ENCODE data around the gene EFCAB11.

The EFCAB11 gene

GRCh38 chr14:89956661-89957009 is 2.1 kb upstream of the EFCAB11 start:
- no peak for DNase-seq (ENCODE audit: low spot score)

- DNase-seq (ENCODE audit: low spot score): peak; percentile 97
Measured at GRCh38 chr14:89955745-89956660, 1.5 kb upstream of the EFCAB11 start, which contains the start of gene TDP1. Gene TDP1 (plus strand): TSS chr14:89955927. CDS start chr14:89963115, 7,188 bp downstream.

GRCh38 chr14:89955022-89955744 is 653 bp upstream of the EFCAB11 start:
- no peak for DNase-seq (ENCODE audit: low spot score)

- DNase-seq (ENCODE audit: low spot score): no peak
Measured at GRCh38 chr14:89953602-89954001, 928 bp downstream of the EFCAB11 start.

- DNase-seq (ENCODE audit: low spot score): no peak
Measured at GRCh38 chr14:89952576-89952975, 2.0 kb downstream of the EFCAB11 start.

- DNase-seq (ENCODE audit: low spot score): no peak
Measured at GRCh38 chr14:89947344-89947743, 7.2 kb downstream of the EFCAB11 start.

- no peak for DNase-seq (ENCODE audit: low spot score)
Measured at GRCh38 chr14:89941830-89942377, 12.6 kb downstream of the EFCAB11 start.

- DNase-seq (ENCODE audit: low spot score): no peak
Measured at GRCh38 chr14:89936654-89937185, 17.8 kb downstream of the EFCAB11 start.

- no peak for DNase-seq (ENCODE audit: low spot score)
Measured at GRCh38 chr14:89933002-89933401, 21.5 kb downstream of the EFCAB11 start.

- no peak for DNase-seq (ENCODE audit: low spot score)
Measured at GRCh38 chr14:89927186-89927865, 27.2 kb downstream of the EFCAB11 start.

GRCh38 chr14:89926694-89927093 is 27.8 kb downstream of the EFCAB11 start:
- DNase-seq (ENCODE audit: low spot score): no peak

- no peak for DNase-seq (ENCODE audit: low spot score)
Measured at GRCh38 chr14:89924268-89924667, 30.3 kb downstream of the EFCAB11 start.

GRCh38 chr14:89922031-89922907 is 32.3 kb downstream of the EFCAB11 start:
- no peak for DNase-seq (ENCODE audit: low spot score)

GRCh38 chr14:89921346-89921745 is 33.2 kb downstream of the EFCAB11 start:
- DNase-seq (ENCODE audit: low spot score): no peak

- DNase-seq (ENCODE audit: low spot score): no peak
Measured at GRCh38 chr14:89920056-89920455, 34.5 kb downstream of the EFCAB11 start.

GRCh38 chr14:89918721-89919120 is 35.8 kb downstream of the EFCAB11 start:
- no peak for DNase-seq (ENCODE audit: low spot score)

GRCh38 chr14:89915114-89915878 is 39.2 kb downstream of the EFCAB11 start:
- DNase-seq (ENCODE audit: low spot score): peak; percentile 72

GRCh38 chr14:89912667-89913211 is 41.8 kb downstream of the EFCAB11 start:
- DNase-seq (ENCODE audit: low spot score): no peak

GRCh38 chr14:89912221-89912620 is 42.3 kb downstream of the EFCAB11 start:
- no peak for DNase-seq (ENCODE audit: low spot score)

Measured in CD4-positive, alpha-beta T cell treated with Interleukin-15 for 4 hours (primary cell).